Large intestine (tissue), 3 donors: ENCODE measurements around the gene VWC2. TPM values are rescaled to one million over a fixed set of nuclear protein-coding genes. Genes with fewer than 3 reads are reported as not detected.

ENCODE experiments used
- DNase-seq, 2 donors: peaks; one replicate each; pipeline versions ENCODE4 v3.0.0 to v3.0.0-alpha.2; 2013
- H3K27ac ChIP-seq: one replicate; pipeline ENCODE4 v1.5.1; 2013; ENCODE audit warnings: low read length
- H3K27me3 ChIP-seq: 2 replicates; pipeline ENCODE4 v1.6.1; 2013; ENCODE audit warnings: low read length; ENCODE audit not compliant: control insufficient read depth, insufficient read depth
- H3K36me3 ChIP-seq: 2 replicates; pipeline ENCODE4 v1.6.1; 2013; ENCODE audit warnings: low read length; ENCODE audit not compliant: control insufficient read depth, insufficient read depth
- H3K4me1 ChIP-seq: one replicate; pipeline ENCODE4 v1.6.1; 2013; ENCODE audit warnings: low read length; ENCODE audit not compliant: control insufficient read depth, insufficient read depth
- H3K4me3 ChIP-seq: one replicate; pipeline ENCODE4 v1.5.1; 2013; ENCODE audit warnings: low read length
- H3K9me3 ChIP-seq: one replicate; pipeline ENCODE4 v1.6.1; 2013; ENCODE audit warnings: mild to moderate bottlenecking, low read depth, low read length, moderate library complexity; ENCODE audit not compliant: control insufficient read depth
- WGBS: methylation state at CpG from one replicate; pipeline ENCODE4 v1.1.5; 2013; ENCODE audit warnings: low lambda C conversion rate; ENCODE audit not compliant: insufficient coverage; 5-methylcytosine and 5-hydroxymethylcytosine counted together
- polyA plus RNA-seq: library from polyadenylated mRNA; unstranded; fragments of 120-200 nt; gene quantifications from one replicate; pipeline ENCODE4 v1.2.1, GENCODE V29; 2013

Gene VWC2
- polyA plus RNA-seq, 1 donor, result 0.63 TPM

GRCh38 chr7:49781996-49782395, 8.6 kb downstream of the VWC2 start:
- no peaks in the 10 kb centered on the region for H3K36me3 ChIP-seq
- H3K27ac ChIP-seq, result no peak overlapping the region
- no peak for DNase-seq
- H3K9me3 ChIP-seq, result no peaks in the 10 kb centered on the region
- H3K4me3 ChIP-seq, result no peak overlapping the region
- H3K27me3 ChIP-seq, result peaks cover 11% of the 10 kb centered on the region
- no CpG with 5 or more reads among the region's 1 CpG for WGBS
- no peaks in the 10 kb centered on the region for H3K4me1 ChIP-seq

- Histone ChIP-seq H3K4me3 (no peak overlapping the region), H3K4me1 (no peaks in the 10 kb centered on the region), H3K9me3 (peaks cover 2% of the 10 kb centered on the region), H3K27me3 (peaks cover 5% of the 10 kb centered on the region), H3K27ac (no peak overlapping the region), H3K36me3 (no peaks in the 10 kb centered on the region)
- DNase-seq, result no peak
- 100% methylated on average over 3 of the region's 7 CpGs for WGBS
These were observed 10.0 kb downstream of the VWC2 start for GRCh38 chr7:49783446-49783845.

- Histone ChIP-seq H3K9me3 (peaks cover 9% of the 10 kb centered on the region), H3K4me1 (no peaks in the 10 kb centered on the region), H3K27me3 (no peaks in the 10 kb centered on the region), H3K4me3 (no peak overlapping the region), H3K36me3 (no peaks in the 10 kb centered on the region), H3K27ac (no peak overlapping the region)
- no peak for DNase-seq
- no CpG with 5 or more reads among the region's 5 CpGs for WGBS
These were observed 14.5 kb downstream of the VWC2 start for GRCh38 chr7:49787980-49788379.

- H3K4me3 ChIP-seq, result no peak overlapping the region
- DNase-seq, result no peak
- WGBS, result 100% methylated on average over 1 of the region's 4 CpGs
These were observed 15.1 kb downstream of the VWC2 start for GRCh38 chr7:49788455-49789059.

GRCh38 chr7:49789736-49790135, 16.3 kb downstream of the VWC2 start:
- H3K4me3 ChIP-seq, result no peak overlapping the region
- no CpG with 5 or more reads among the region's 8 CpGs for WGBS
- no peak for DNase-seq
- H3K27ac ChIP-seq, result no peak overlapping the region
- H3K4me1 ChIP-seq, result no peaks in the 10 kb centered on the region
- H3K9me3 ChIP-seq, result peaks cover 9% of the 10 kb centered on the region
- H3K27me3 ChIP-seq, result no peaks in the 10 kb centered on the region
- no peaks in the 10 kb centered on the region for H3K36me3 ChIP-seq

More at GRCh38 chr7:49788455-49789059, 15.1 kb downstream of the VWC2 start:
- Histone ChIP-seq H3K27ac (no peak overlapping the region), H3K36me3 (no peaks in the 10 kb centered on the region), H3K4me1 (no peaks in the 10 kb centered on the region), H3K27me3 (no peaks in the 10 kb centered on the region), H3K9me3 (peaks cover 9% of the 10 kb centered on the region)

GRCh38 chr7:49790209-49790608, 16.8 kb downstream of the VWC2 start:
- WGBS, result no CpG with 5 or more reads among the region's 2 CpGs
- no peaks in the 10 kb centered on the region for H3K27me3 ChIP-seq
- H3K27ac ChIP-seq, result no peak overlapping the region
- no peak overlapping the region for H3K4me3 ChIP-seq
- H3K36me3 ChIP-seq, result no peaks in the 10 kb centered on the region
- no peaks in the 10 kb centered on the region for H3K4me1 ChIP-seq
- peaks cover 9% of the 10 kb centered on the region for H3K9me3 ChIP-seq
- DNase-seq, result no peak

GRCh38 chr7:49791088-49791741, 17.8 kb downstream of the VWC2 start:
- Histone ChIP-seq H3K36me3 (no peaks in the 10 kb centered on the region), H3K27me3 (no peaks in the 10 kb centered on the region), H3K4me1 (no peaks in the 10 kb centered on the region), H3K4me3 (no peak overlapping the region), H3K9me3 (peaks cover 9% of the 10 kb centered on the region), H3K27ac (no peak overlapping the region)
- DNase-seq, result no peak
- WGBS, result 0% methylated on average over 1 of the region's 7 CpGs

- Histone ChIP-seq H3K27ac (no peak overlapping the region), H3K4me3 (no peak overlapping the region), H3K36me3 (no peaks in the 10 kb centered on the region), H3K4me1 (no peaks in the 10 kb centered on the region), H3K9me3 (no peaks in the 10 kb centered on the region), H3K27me3 (no peaks in the 10 kb centered on the region)
- no peak for DNase-seq
- no CpG with 5 or more reads among the region's 6 CpGs for WGBS
These were observed 24.7 kb downstream of the VWC2 start for GRCh38 chr7:49797987-49798660.

GRCh38 chr7:49800031-49800430, 26.6 kb downstream of the VWC2 start:
- Histone ChIP-seq H3K36me3 (no peaks in the 10 kb centered on the region), H3K4me3 (no peak overlapping the region), H3K27ac (no peak overlapping the region), H3K27me3 (no peaks in the 10 kb centered on the region), H3K9me3 (no peaks in the 10 kb centered on the region), H3K4me1 (no peaks in the 10 kb centered on the region)
- no peak for DNase-seq
- no CpG with 5 or more reads among the region's 5 CpGs for WGBS

- no peak overlapping the region for H3K27ac ChIP-seq
- no peak for DNase-seq
- no peaks in the 10 kb centered on the region for H3K36me3 ChIP-seq
- WGBS, result 83% methylated on average over 1 of the region's 15 CpGs
- H3K9me3 ChIP-seq, result no peaks in the 10 kb centered on the region
- H3K4me3 ChIP-seq, result no peak overlapping the region
- H3K4me1 ChIP-seq, result no peaks in the 10 kb centered on the region
- no peaks in the 10 kb centered on the region for H3K27me3 ChIP-seq
These were observed 29.2 kb downstream of the VWC2 start for GRCh38 chr7:49802600-49802999.
